Activated T-helper 1 cell treated with anti-CD3 and anti-CD28 coated beads, Interleukin-12 subunit alpha, Interleukin-12 subunit beta, Interleukin-2, Interleukin-4 antibody, amounts not matched to agents 30 ng/mL and 10 ng/mL and 1 ng/mL, durations not matched to agents 14 hours and 24 hours and 36 hours (primary cell): Measurements from ENCODE around the gene XRCC3. TPM values are rescaled to one million over a fixed set of nuclear protein-coding genes. Genes with fewer than 3 reads are reported as not detected.

ENCODE experiments used
- DNase-seq: peaks from one replicate; pipeline ENCODE4 v3.0.0; 2021; ENCODE audit warnings: low spot score
- H3K27ac Mint-ChIP-seq: one replicate; pipeline ENCODE4 v1.8.0; 2021; ENCODE audit warnings: mild to moderate bottlenecking, mixed read lengths
- H3K27me3 Mint-ChIP-seq: one replicate; pipeline ENCODE4 v1.8.0; 2022; ENCODE audit warnings: mild to moderate bottlenecking, moderate library complexity, mixed read lengths; ENCODE audit not compliant: insufficient read depth
- H3K36me3 Mint-ChIP-seq: one replicate; pipeline ENCODE4 v1.8.0; 2021; ENCODE audit warnings: low read depth, mixed read lengths
- H3K4me1 Mint-ChIP-seq: one replicate; pipeline ENCODE4 v1.8.0; 2021; ENCODE audit warnings: low read depth, mixed read lengths
- H3K4me3 Mint-ChIP-seq: one replicate; pipeline ENCODE4 v1.8.0; 2021; ENCODE audit warnings: mild to moderate bottlenecking, moderate library complexity, mixed read lengths
- H3K9me3 Mint-ChIP-seq: one replicate; pipeline ENCODE4 v1.8.0; 2021; ENCODE audit warnings: mixed read lengths
- intact Hi-C: fragments of 100-400 bp; cut with micrococcal nuclease; formaldehyde crosslinking; loops from one replicate; pipeline ENCODE4 v1.15.1; 2024
- total RNA-seq: library from RNA; stranded (reverse); gene quantifications from 2 replicates; pipeline ENCODE4 v1.2.3, GENCODE V29; 2022

The XRCC3 gene
- total RNA-seq, 1 donor from 2014 or later: 69.5 TPM

DNA sequence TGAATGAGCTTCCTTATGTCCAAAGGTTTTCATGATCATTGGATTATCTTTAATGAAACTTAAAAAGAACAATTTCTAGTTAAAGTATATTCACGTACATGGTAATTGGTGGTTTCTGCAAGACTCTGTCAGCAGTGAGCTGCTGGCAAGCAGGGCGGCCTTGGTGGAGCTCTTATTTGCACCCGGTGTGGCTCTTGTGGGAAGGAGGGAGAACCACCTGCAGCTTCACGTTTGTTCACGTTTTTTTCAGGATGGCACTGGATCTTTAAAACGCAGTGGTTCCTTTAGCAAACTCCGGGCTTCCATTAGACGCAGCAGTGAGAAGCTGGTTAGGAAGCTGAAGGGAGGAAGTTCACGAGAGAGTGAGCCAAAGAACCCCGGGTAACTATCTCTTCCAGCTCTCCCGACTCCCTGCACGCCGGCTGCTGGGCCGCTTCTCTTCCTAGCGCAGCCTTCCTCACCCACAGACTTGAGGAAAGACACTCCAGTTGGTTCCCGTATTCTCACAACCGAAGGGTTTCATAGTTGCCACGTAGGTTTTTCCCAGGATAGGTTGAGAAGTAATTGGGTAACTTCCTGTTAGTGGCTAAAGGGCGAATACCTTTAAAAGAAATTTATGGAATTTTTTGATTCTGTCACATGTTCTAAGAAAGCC, 28.3 kb downstream of the XRCC3 start:
- no peak for DNase-seq
- Mint-ChIP-seq H3K4me3 (no peak overlapping the region), H3K27ac (no peak overlapping the region), H3K9me3 (no peaks in the 10 kb centered on the region), H3K36me3 (peaks cover 26% of the 10 kb centered on the region), H3K4me1 (no peaks in the 10 kb centered on the region), H3K27me3 (no peaks in the 10 kb centered on the region)
- intact Hi-C loops: no loop called here

DNA sequence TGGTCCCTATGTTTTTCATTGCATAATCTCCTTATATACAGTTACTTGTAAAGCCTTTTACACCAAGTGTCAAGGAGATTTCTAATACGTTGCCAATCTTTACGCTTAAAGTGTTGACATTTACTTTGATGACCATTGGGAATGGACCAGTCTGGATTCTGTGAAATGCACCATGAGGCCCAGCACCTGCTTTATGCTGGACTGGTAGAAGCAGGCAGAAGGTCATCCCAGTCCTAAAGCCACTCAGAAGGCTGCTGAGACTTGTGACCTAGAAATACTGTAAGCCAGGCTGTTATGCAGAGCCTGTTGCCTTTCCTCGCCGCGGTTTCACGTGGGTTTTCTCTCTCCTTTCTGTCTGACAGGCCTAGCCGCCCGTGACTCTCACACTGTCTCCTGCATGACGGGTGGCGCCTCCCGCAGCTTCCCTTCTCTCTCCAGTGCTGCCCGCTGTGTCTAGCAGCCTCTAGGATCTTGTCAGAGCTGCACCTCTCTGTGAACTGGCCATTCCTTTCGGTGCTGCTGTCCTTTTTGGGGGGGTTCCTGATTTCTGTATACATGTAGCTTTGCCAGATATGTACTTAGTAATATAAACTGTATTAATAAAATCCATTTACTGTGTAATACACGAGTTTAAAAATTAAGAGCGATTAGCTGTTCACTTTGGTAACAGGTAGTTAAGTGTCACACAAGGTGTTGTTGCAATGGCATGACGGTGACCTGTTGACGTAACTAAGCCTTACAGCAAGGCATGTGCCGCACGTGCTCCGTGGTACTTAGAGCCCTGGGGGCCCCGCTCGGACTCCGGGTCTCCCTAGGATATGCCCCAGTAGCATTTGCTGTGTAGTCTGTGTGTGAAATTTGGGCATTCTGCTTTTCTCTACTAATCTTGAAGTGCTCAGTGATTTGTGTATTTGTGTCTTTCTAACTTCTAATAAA, 29.7 kb downstream of the XRCC3 start:
- Mint-ChIP-seq H3K27ac (no peak overlapping the region), H3K4me3 (no peak overlapping the region), H3K9me3 (no peaks in the 10 kb centered on the region), H3K36me3 (peaks cover 31% of the 10 kb centered on the region), H3K4me1 (no peaks in the 10 kb centered on the region), H3K27me3 (no peaks in the 10 kb centered on the region)
- no peak for DNase-seq
- intact Hi-C loops: no loop called here

DNA sequence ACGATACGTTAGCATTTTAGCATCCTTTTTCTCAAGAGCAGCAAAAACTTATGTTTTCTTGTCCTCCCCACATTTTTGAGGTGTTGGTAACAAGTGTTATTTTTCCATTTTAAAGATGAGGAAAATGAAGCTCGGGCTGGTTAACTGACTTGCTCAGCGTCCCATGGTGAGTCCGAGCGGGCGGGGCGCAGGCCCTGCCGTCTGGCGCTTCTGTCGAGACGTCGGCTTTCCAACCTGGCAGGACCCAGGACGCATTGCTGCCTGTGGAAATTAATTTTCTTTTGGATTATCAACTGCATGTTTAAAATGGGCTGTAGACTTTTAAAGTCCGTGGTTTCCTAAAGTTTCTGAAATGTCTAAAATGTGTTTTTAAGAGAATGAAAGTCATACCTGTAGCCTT, 30.4 kb downstream of the XRCC3 start:
- H3K27ac Mint-ChIP-seq: no peak overlapping the region
- no peaks in the 10 kb centered on the region for H3K9me3 Mint-ChIP-seq
- H3K4me1 Mint-ChIP-seq: no peaks in the 10 kb centered on the region
- H3K36me3 Mint-ChIP-seq: peaks cover 33% of the 10 kb centered on the region
- no peak overlapping the region for H3K4me3 Mint-ChIP-seq
- no peaks in the 10 kb centered on the region for H3K27me3 Mint-ChIP-seq
- no peak for DNase-seq
- intact Hi-C loops: no loop called here

DNA sequence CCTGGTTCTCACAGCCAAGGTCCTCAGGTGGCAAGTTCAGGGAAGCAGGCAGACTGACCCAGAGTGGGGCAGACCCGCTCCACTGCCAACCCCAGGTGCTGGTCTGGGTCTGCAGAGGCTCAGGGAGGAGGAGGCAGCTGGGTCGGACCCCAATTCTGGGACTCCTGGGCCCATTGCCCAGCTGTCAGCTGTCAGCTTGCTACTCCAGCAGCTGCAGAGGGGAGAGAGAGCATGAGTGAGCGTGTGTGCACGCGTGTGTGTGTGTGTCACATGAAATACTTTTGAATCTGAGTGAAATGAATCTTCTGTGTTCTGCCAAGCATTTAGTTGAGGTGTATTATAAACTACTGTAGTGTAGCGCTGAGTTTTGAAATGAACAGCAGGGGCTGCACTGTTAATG, 30.8 kb downstream of the XRCC3 start:
- H3K4me3 Mint-ChIP-seq: no peak overlapping the region
- H3K36me3 Mint-ChIP-seq: peaks cover 35% of the 10 kb centered on the region
- no peak overlapping the region for H3K27ac Mint-ChIP-seq
- intact Hi-C loops: no loop called here
- no peaks in the 10 kb centered on the region for H3K9me3 Mint-ChIP-seq
- H3K27me3 Mint-ChIP-seq: no peaks in the 10 kb centered on the region
- no peak for DNase-seq
- no peaks in the 10 kb centered on the region for H3K4me1 Mint-ChIP-seq

DNA sequence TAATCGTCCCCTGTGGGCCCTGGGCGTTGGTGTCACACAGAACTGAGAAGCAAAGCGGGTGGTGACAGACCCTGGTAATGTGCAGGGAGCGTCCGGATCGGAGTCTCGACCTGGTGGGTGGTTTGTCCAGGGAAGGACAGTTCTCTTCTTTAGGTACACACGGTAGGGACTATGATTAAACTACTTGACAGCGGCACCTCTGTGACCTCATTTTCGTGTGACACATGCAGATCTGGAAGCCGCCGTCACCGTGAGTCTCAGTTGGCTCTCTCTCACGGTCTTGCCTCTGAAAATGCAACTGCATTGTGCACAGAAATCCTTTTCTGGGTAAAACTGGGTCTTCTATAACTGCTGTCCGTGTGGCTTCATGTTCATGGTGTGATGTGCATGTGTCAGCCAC, 32.1 kb downstream of the XRCC3 start:
- Mint-ChIP-seq H3K27ac (no peak overlapping the region), H3K27me3 (no peaks in the 10 kb centered on the region), H3K36me3 (peaks cover 33% of the 10 kb centered on the region), H3K4me1 (no peaks in the 10 kb centered on the region), H3K9me3 (no peaks in the 10 kb centered on the region), H3K4me3 (no peak overlapping the region)
- intact Hi-C loops: no loop called here
- no peak for DNase-seq

DNA sequence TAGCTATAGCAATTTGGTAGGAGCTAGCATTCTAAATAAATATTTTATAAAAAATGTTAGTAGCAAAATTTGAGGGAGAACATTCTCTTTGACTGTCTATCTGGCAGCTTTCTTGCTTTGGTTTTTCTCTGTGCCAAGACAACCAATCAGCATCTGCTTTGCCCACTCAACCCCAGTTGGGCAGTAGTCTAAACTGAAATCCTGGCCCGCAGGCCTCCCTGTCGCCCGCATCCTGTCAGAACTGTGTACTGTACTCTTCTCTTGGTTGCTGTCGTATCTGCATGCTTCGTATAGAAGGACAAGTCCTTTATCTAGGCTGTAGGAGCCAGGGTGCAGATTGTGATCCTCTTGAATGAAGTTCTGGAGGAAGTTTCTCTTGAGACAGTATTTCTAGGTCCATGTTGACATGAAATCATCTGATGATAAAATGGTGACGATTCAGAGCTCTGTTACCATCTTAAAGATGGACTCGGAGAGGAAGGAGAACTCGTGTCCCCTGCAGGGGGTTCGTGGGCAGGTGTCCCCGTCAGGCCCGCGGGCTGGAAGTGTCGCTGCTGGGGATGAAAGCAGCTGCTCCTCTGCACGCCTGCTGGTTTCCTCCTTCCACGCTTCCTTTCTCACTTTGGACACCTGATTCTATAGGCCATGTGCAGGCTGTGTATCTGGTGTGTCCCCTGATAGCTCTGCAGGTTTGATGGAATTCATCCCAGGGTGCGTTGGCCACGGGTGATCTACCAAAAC, 34.6 kb downstream of the XRCC3 start:
- intact Hi-C loops: no loop called here
- no peaks in the 10 kb centered on the region for H3K27me3 Mint-ChIP-seq
- H3K9me3 Mint-ChIP-seq: no peaks in the 10 kb centered on the region
- no peak for DNase-seq
- H3K36me3 Mint-ChIP-seq: peaks cover 34% of the 10 kb centered on the region
- no peak overlapping the region for H3K4me3 Mint-ChIP-seq
- H3K4me1 Mint-ChIP-seq: peaks cover 7% of the 10 kb centered on the region
- H3K27ac Mint-ChIP-seq: no peak overlapping the region

DNA sequence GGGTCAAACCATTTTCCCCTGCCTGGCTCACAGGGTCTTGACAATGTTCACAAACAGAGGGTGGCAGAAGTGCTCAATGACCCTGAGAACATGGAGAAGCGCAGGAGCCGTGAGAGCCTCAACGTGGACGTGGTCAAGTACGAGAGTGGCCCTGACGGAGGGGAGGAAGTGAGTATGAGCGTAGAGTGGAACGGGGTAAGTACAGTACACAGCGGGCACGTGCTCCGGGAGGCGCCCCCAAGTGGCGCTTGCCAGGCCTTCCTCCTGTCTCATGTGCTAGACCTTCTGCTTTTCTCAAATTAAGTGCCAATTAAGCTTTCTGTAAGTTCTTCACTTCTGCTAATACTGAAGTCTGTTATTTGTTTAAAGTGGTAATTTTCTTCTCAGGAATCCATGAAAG, 35.9 kb downstream of the XRCC3 start:
- Mint-ChIP-seq H3K9me3 (no peaks in the 10 kb centered on the region), H3K4me1 (peaks cover 7% of the 10 kb centered on the region), H3K4me3 (no peak overlapping the region), H3K27ac (no peak overlapping the region), H3K36me3 (peaks cover 39% of the 10 kb centered on the region), H3K27me3 (no peaks in the 10 kb centered on the region)
- no peak for DNase-seq
- intact Hi-C loops: loop anchor here (1.0 kb wide), 1 partner anchor 107 kb away; no protein-coding TSS in a partner anchor

DNA sequence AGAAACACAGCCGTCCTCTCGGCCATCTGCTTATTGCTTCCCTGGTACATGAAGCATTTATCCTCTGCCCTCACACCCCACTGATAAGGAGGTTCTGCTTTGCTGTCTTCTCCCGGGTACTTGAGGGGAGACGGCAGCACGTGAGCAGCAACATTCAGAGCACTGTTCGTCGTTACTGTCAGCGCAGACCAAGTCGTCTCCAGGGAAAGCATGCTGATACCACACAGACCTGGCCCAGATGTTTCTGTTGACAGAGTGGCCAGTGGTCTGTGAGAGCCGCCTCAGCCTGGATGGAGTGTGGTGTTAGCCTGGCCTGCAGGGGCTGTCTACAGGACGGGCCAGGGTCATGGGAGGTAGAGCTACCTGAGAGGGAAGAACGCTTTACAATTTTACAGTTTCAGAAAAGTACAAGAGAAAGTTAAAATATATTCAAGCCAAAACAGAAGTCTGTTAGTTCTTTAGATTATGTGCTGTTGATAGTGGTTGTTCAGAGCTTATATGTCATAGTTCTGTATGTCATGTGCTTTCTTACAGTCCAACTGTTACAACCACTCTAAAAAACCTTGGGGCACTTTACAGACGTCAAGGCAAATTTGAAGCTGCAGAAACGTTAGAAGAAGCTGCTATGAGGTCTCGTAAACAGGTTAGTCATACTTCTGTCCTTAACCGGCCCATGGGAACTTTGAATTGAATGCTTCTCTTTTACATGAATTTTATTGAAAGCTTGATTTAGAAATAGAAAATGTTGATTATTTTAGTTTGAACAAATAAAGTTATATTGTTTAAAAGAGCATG, 38.2 kb downstream of the XRCC3 start:
- H3K36me3 Mint-ChIP-seq: peaks cover 51% of the 10 kb centered on the region
- H3K27ac Mint-ChIP-seq: no peak overlapping the region
- DNase-seq: no peak
- no peaks in the 10 kb centered on the region for H3K9me3 Mint-ChIP-seq
- no peaks in the 10 kb centered on the region for H3K27me3 Mint-ChIP-seq
- H3K4me1 Mint-ChIP-seq: peaks cover 7% of the 10 kb centered on the region
- intact Hi-C loops: no loop called here
- no peak overlapping the region for H3K4me3 Mint-ChIP-seq

DNA sequence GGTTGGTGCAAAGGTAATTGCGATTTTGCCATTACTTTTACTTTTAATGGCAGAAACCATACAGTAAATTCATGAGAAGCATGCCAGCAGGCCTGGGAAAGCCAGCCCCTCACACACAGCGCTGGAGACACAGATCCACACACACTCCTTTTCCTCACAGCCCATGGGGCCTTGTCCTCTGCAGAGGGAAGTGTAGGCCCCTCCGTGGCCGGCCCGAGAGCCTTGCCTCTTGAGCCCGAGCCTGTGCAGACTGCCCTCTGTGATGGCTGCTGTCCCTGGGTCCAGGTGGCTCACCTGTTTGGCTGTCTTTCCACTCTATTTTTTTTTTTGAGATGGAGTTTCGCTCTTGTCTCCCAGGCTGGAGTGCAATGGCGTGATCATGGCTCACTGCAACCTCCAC, 39.3 kb downstream of the XRCC3 start:
- Mint-ChIP-seq H3K4me1 (peaks cover 7% of the 10 kb centered on the region), H3K4me3 (no peak overlapping the region), H3K36me3 (peaks cover 57% of the 10 kb centered on the region), H3K27me3 (no peaks in the 10 kb centered on the region), H3K27ac (no peak overlapping the region), H3K9me3 (no peaks in the 10 kb centered on the region)
- intact Hi-C loops: no loop called here
- no peak for DNase-seq

DNA sequence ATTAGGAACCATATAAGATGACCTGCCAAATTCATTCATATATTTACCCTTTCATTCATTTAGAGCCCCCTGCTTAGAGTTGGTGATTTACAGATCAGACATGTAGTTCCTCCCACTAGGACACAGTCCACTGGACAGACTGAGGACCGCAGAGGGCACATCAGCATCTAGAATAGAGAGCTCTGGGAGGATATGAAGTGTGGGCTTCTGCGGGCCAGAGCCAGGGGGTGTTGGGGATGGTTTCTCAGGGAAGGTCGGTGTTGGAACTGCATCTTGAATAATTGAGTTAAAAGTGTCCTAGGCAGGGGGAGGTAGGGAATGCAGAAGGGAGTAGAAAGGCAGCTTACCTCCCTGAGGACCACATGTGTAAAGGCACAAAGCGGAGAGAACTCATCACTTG, 43.3 kb downstream of the XRCC3 start:
- Mint-ChIP-seq H3K4me1 (peaks cover 4% of the 10 kb centered on the region), H3K27me3 (no peaks in the 10 kb centered on the region), H3K4me3 (no peak overlapping the region), H3K27ac (no peak overlapping the region), H3K9me3 (no peaks in the 10 kb centered on the region), H3K36me3 (peaks cover 50% of the 10 kb centered on the region)
- intact Hi-C loops: no loop called here
- no peak for DNase-seq

DNA sequence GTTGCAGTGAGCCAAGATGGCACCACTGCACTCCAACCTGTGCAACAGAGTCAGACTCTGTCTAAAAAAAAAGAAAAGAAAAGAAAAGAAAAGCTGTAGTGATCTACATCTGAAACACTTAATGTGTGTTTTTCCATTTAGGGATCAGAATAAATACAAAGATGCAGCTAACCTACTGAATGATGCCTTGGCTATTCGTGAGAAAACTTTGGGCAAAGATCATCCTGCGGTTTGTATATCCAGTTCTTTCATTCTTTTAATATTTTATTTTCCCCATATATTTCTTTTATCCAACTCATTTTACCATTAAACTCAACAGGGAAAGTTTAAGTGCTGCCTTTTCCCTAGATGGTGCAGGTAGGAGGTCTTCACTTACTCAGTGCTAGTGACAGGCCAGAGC, 45.9 kb downstream of the XRCC3 start:
- intact Hi-C loops: no loop called here
- Mint-ChIP-seq H3K9me3 (no peaks in the 10 kb centered on the region), H3K36me3 (peaks cover 34% of the 10 kb centered on the region), H3K4me1 (no peaks in the 10 kb centered on the region), H3K4me3 (no peak overlapping the region), H3K27me3 (no peaks in the 10 kb centered on the region), H3K27ac (no peak overlapping the region)
- DNase-seq: no peak

DNA sequence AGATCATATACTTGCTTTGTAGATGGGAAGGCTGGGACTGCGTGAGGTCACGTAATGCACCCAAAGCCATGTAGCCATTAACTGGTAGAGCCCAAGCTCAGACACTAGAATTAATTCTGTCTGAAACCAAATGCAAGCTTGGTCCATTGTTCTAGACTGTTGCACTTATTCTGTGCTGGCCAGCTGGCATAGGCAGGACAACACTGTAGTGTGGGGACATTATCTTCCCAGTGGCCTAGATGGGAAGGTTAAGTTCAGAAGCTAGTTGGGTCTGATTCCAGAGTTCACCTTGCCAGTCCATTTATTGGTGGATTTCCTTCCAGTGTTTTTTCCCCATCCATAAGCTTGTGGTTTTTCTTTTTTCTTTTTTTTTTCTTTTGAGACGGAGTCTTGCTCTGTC, 47.1 kb downstream of the XRCC3 start:
- DNase-seq: no peak
- H3K36me3 Mint-ChIP-seq: peaks cover 30% of the 10 kb centered on the region
- H3K27me3 Mint-ChIP-seq: no peaks in the 10 kb centered on the region
- H3K4me3 Mint-ChIP-seq: no peak overlapping the region
- intact Hi-C loops: no loop called here
- no peaks in the 10 kb centered on the region for H3K4me1 Mint-ChIP-seq
- H3K27ac Mint-ChIP-seq: no peak overlapping the region
- H3K9me3 Mint-ChIP-seq: no peaks in the 10 kb centered on the region
